Sigmoid colon (tissue), 7 donors: ENCODE data around the gene LYSMD2. TPM values are rescaled to one million over a fixed set of nuclear protein-coding genes. Genes with fewer than 3 reads are reported as not detected.
A peak's percentile ranks its signal among the peaks of the same experiment; 100 is the strongest.

Source experiments
- DNase-seq: peaks from one replicate; pipeline ENCODE4 v3.0.0-alpha.2; 2019
- H3K27ac ChIP-seq, 4 donors: fragments of 200-600 bp; sonication (generic); one replicate each; pipeline ENCODE4 v1.5.1; 2016 to 2019; ENCODE audit warnings: mild to moderate bottlenecking in 1 of 4
- H3K27me3 ChIP-seq, 3 donors: fragments of 200-600 bp; sonication (generic); one replicate each; pipeline ENCODE4 v1.5.1; 2019; ENCODE audit warnings: mild to moderate bottlenecking in 1 of 3
- H3K36me3 ChIP-seq, 4 donors: fragments of 200-600 bp; sonication (generic); one replicate each; pipeline ENCODE4 v1.5.1; 2016 to 2019
- H3K4me1 ChIP-seq, 4 donors: fragments of 200-600 bp; sonication (generic); one replicate each; pipeline ENCODE4 v1.5.1; 2017 to 2019
- H3K4me3 ChIP-seq, 4 donors: fragments of 200-600 bp; sonication (generic); one replicate each; pipeline ENCODE4 v1.5.1; 2017 to 2019; ENCODE audit warnings: mild to moderate bottlenecking in 2 of 4, moderate library complexity in 1 of 4
- H3K9me3 ChIP-seq, 4 donors: fragments of 200-600 bp in 3 of 4; sonication (generic) in 3 of 4; one replicate each; pipeline versions ENCODE4 v1.5.1 to v1.6.1; 2013 to 2019
- CTCF ChIP-seq, 4 experiments: fragments of 450-650 bp in 3 of 4; fragments of 200-600 bp in 1 of 4; IDR thresholded peaks; one replicate each; pipeline ENCODE4 v1.5.1; 2016 to 2019; ENCODE audit warnings: antibody characterized with exemption in 4 of 4, mild to moderate bottlenecking in 3 of 4, moderate library complexity in 2 of 4
- EP300 ChIP-seq, 4 donors: sonication (generic); formaldehyde crosslinking; IDR thresholded peaks; one replicate each; pipeline ENCODE4 v1.6.1; 2017; ENCODE audit warnings: antibody characterized with exemption in 4 of 4
- POLR2A ChIP-seq, 2 donors: fragments of 450-650 bp; IDR thresholded peaks; one replicate each; pipeline ENCODE4 v1.6.1; 2016; ENCODE audit warnings: antibody characterized with exemption in 2 of 2, mild to moderate bottlenecking in 2 of 2, moderate library complexity in 2 of 2
- POLR2AphosphoS5 ChIP-seq, 4 donors: sonication (generic); formaldehyde crosslinking; IDR thresholded peaks; one replicate each; pipeline ENCODE4 v1.6.1; 2017; ENCODE audit warnings: antibody characterized with exemption in 4 of 4
- WGBS, 2 donors: extraction: QIAGEN DNeasy Blood & Tissue Kit; methylation state at CpG; one replicate each; pipeline ENCODE4 v1.1.7; 2013; 5-methylcytosine and 5-hydroxymethylcytosine counted together
- intact Hi-C: fragments of 100-400 bp; cut with DNase I; formaldehyde crosslinking; loops from one replicate; pipeline ENCODE4 v1.15.1; 2023
- polyA plus RNA-seq, 3 donors: library from polyadenylated mRNA; stranded (reverse); fragments of 200-250 nt; gene quantifications; one replicate each; pipeline ENCODE4 v1.2.3, GENCODE V29; 2013
- total RNA-seq, 4 donors: library from RNA; depleted of rRNA; stranded (reverse); fragments of >200 nt; gene quantifications; one replicate each; pipeline ENCODE4 v1.1.0, GENCODE V29; 2016
- donor health status: healthy with polysubstance abuse.
- donor health status: Bipolar disorder and iron deficiency.
- donor health status: healthy.

The LYSMD2 gene
- total and polyA plus RNA-seq, 7 donors: 6.7 to 28.5 (median 15.8) TPM

GRCh38 chr15:51724199-51724598 lies 13.3 kb downstream of the LYSMD2 start:
- WGBS, 2 donors: 86 to 91% methylated on average over 2 of the region's 2 CpGs

GRCh38 chr15:51721199-51721960 lies 16.1 kb downstream of the LYSMD2 start:
- H3K4me1 ChIP-seq: peaks cover 0 to 44% (median 25%) of the 10 kb centered on the region in 4 donors
- intact Hi-C loops: no loop called here
- no peak overlapping the region for H3K27ac ChIP-seq
- H3K4me3 ChIP-seq: no peak overlapping the region
- no peak for DNase-seq
- no peak for TF ChIP-seq POLR2AphosphoS5 (IDR thresholded peaks at IDR 0.05)
- TF ChIP-seq POLR2A (IDR thresholded peaks at IDR 0.05): no peak
- TF ChIP-seq CTCF (IDR thresholded peaks at IDR 0.05): no peak
- TF ChIP-seq EP300 (IDR thresholded peaks at IDR 0.05): no peak
- H3K27me3 ChIP-seq: no peaks in the 10 kb centered on the region
- H3K36me3 ChIP-seq: peaks cover 0 to 12% (median 0%) of the 10 kb centered on the region in 4 donors
- 80 to 83% methylated on average over 5 of the region's 5 CpGs for WGBS, 2 donors
- no peaks in the 10 kb centered on the region for H3K9me3 ChIP-seq

More at GRCh38 chr15:51724199-51724598, 13.3 kb downstream of the LYSMD2 start:
- Histone ChIP-seq H3K27me3 (no peaks in the 10 kb centered on the region), H3K36me3 (peaks cover 0 to 12% (median 0%) of the 10 kb centered on the region in 4 donors), H3K9me3 (no peaks in the 10 kb centered on the region), H3K27ac (peak overlapping the region in 2 of 4 donors; percentile 74 to 78), H3K4me3 (no peak overlapping the region), H3K4me1 (peaks cover 0 to 59% (median 44%) of the 10 kb centered on the region in 4 donors)
- intact Hi-C loops: no loop called here
- TF ChIP-seq POLR2A (IDR thresholded peaks at IDR 0.05): no peak
- peak in 2 of 4 donors; percentile 65 to 73 for TF ChIP-seq EP300 (IDR thresholded peaks at IDR 0.05)
- TF ChIP-seq POLR2AphosphoS5 (IDR thresholded peaks at IDR 0.05): peak; percentile 64 to 96 (median 84)
- DNase-seq: no peak

- no peaks in the 10 kb centered on the region for H3K27me3 ChIP-seq
- no peak for DNase-seq
- H3K36me3 ChIP-seq: peaks cover 0 to 12% (median 0%) of the 10 kb centered on the region in 4 donors
- no peak for TF ChIP-seq POLR2A (IDR thresholded peaks at IDR 0.05)
- TF ChIP-seq EP300 (IDR thresholded peaks at IDR 0.05): no peak
- no peak for TF ChIP-seq POLR2AphosphoS5 (IDR thresholded peaks at IDR 0.05)
- TF ChIP-seq CTCF (IDR thresholded peaks at IDR 0.05): no peak
- peaks cover 0 to 34% (median 15%) of the 10 kb centered on the region in 4 donors for H3K4me1 ChIP-seq
- intact Hi-C loops: no loop called here
- WGBS, 2 donors: 74 to 81% methylated on average over 8 of the region's 8 CpGs
- no peak overlapping the region for H3K27ac ChIP-seq
- H3K9me3 ChIP-seq: no peaks in the 10 kb centered on the region
- H3K4me3 ChIP-seq: no peak overlapping the region
These were observed 17.1 kb downstream of the LYSMD2 start for GRCh38 chr15:51720201-51720995.

DNA sequence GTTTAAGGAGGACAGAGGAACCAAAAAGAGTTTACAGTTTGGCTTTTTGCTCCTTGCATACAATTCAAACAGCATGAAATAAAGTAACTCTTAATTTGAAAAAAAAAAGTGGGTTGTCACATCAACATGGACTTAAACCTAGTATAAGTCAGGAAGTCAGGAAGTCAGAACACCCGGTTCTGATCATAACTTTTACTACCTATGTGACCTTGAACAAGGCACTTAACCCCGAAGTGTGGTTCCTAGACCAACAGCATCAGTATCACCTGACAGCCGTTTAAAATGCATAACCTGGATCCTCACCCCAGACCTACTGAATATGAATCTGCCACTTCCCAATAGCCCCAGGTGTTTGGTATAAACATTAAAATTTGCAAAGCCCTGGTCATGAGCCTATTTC lies 18.7 kb downstream of the LYSMD2 start:
- Histone ChIP-seq H3K4me3 (no peak overlapping the region), H3K27ac (no peak overlapping the region), H3K4me1 (peaks cover 0 to 18% (median 0%) of the 10 kb centered on the region in 4 donors), H3K36me3 (peaks cover 0 to 12% (median 0%) of the 10 kb centered on the region in 4 donors), H3K9me3 (no peaks in the 10 kb centered on the region), H3K27me3 (no peaks in the 10 kb centered on the region)
- TF ChIP-seq EP300 (IDR thresholded peaks at IDR 0.05) (no peak), POLR2AphosphoS5 (IDR thresholded peaks at IDR 0.05) (no peak), POLR2A (IDR thresholded peaks at IDR 0.05) (no peak), CTCF (IDR thresholded peaks at IDR 0.05) (no peak)
- DNase-seq: no peak
- WGBS, 2 donors: 18 to 52% methylated on average over 3 of the region's 3 CpGs
- intact Hi-C loops: no loop called here

GRCh38 chr15:51718219-51718618 lies 19.2 kb downstream of the LYSMD2 start:
- Histone ChIP-seq H3K27ac (no peak overlapping the region), H3K4me1 (peaks cover 0 to 13% (median 0%) of the 10 kb centered on the region in 4 donors), H3K36me3 (peaks cover 0 to 12% (median 0%) of the 10 kb centered on the region in 4 donors), H3K27me3 (no peaks in the 10 kb centered on the region), H3K4me3 (no peak overlapping the region), H3K9me3 (no peaks in the 10 kb centered on the region)
- DNase-seq: no peak
- TF ChIP-seq POLR2AphosphoS5 (IDR thresholded peaks at IDR 0.05) (no peak), POLR2A (IDR thresholded peaks at IDR 0.05) (no peak), CTCF (IDR thresholded peaks at IDR 0.05) (no peak), EP300 (IDR thresholded peaks at IDR 0.05) (no peak)
- intact Hi-C loops: no loop called here
- WGBS, 2 donors: 44 to 66% methylated on average over 4 of the region's 4 CpGs
